SK-MEL-5 (cell line): Measurements from ENCODE around the gene IFNE. TPM values are rescaled to one million over a fixed set of nuclear protein-coding genes. Genes with fewer than 3 reads are reported as not detected.
"Not testable (repeated sequence)": the region's sequence is repeated elsewhere in the genome, so short reads cannot be mapped to it uniquely, and the experiment has no call there.

ENCODE experiments used
- DNase-seq: peaks from one replicate; pipeline ENCODE4 v3.0.0-alpha.2; 2016; ENCODE audit warnings: low read depth, low spot score
- in situ Hi-C: cut with HindIII; loops from 2 replicates; pipeline ENCODE4 v1.10.0; 2016; ENCODE audit warnings: low sequenced_read_pairs, high pct_unique_total_duplicates, low pct_unique_long_range_greater_than_20kb
- small RNA-seq, 2 experiments: library from RNA; depleted of rRNA; stranded (forward); fragments of <200 nt; gene quantifications; one replicate each; pipeline ENCODE3, GENCODE V24; 2014
- total RNA-seq: library from RNA; depleted of rRNA; stranded (reverse); fragments of >200 nt; shearing (Covaris generic); gene quantifications from 2 replicates; pipeline ENCODE4 v1.2.3, GENCODE V29; 2014; rRNA removed

Gene IFNE
- total RNA-seq, 1 experiment from 2014 or later = not detected

DNA sequence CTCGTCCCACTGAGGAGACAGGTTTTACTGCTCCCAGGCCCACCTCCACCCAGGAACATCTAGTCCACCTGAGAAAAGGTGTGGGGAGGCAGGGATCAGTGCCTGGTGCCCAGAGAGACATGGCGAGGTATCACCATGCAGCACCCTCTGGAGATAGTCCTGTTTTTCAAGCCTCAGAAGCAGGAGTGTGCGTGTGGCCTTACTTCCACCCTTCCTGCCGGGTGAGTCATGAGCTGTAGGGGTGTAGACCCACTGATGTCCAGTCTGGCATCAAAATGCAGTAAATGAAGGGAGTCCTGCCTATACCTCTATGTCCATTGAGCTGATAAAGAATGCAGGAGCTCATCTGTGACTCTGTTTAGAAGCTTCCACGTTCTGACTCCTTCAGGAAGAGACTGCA, 32.8 kb downstream of the IFNE start:
- DNase-seq, in situ Hi-C loops: not testable (repeated sequence)

DNA sequence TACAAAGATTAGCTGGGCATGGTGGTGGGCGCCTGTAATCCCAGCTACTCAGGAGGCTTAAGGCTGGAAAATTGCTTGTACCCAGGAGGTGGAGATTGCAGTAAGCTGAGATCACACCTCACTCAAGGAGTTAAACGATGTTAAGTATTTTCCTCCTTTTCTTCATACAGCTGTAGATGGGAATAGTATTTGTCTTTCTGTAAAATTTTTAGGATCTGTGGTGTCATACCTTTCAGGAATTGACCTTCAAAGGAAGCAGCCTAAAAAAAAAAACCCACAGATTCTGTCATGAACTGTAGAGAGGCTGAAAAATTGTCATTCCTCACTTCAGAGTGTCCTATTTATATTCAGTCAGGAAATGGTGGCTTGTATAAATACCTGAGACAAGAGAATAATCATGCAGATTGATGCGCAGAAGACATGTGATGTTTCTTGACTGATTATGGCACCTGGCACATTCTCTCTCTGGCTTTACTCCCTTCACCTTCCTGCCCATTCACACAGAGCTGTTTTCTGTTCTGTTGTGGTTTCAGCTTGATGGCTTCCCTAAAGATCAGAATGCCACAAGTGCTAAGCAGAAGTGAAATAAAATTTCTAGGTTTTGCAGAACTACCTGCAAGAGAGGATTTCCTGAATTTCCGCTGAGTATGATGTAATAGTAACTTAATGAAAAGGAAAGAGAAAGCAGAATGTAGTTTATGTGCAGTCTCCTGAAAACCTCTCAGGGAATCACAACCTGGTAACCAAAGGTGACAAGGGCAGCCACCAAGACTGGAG, 38.1 kb downstream of the IFNE start:
- DNase-seq = no peak
- in situ Hi-C loops = no loop called here

DNA sequence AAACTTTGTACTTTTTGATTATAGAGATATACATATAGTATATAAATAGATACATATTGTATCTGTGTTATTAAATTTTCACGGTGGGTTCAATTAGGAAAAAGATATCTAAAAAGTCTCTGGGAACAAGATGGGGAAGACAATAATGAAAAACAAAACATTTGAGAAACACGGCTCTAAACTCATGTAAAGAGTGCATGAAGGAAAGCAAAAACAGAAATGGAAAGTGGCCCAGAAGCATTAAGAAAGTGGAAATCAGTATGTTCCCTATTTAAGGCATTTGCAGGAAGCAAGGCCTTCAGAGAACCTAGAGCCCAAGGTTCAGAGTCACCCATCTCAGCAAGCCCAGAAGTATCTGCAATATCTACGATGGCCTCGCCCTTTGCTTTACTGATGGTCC, 42.0 kb downstream of the IFNE start, which contains the start of gene IFNA1:
Gene IFNA1, plus strand, starts transcription at position 301 of the 400 bp plus-strand sequence. Its CDS starts 69 bp downstream, at position 370.
- in situ Hi-C loops = no loop called here
- no peak for DNase-seq

DNA sequence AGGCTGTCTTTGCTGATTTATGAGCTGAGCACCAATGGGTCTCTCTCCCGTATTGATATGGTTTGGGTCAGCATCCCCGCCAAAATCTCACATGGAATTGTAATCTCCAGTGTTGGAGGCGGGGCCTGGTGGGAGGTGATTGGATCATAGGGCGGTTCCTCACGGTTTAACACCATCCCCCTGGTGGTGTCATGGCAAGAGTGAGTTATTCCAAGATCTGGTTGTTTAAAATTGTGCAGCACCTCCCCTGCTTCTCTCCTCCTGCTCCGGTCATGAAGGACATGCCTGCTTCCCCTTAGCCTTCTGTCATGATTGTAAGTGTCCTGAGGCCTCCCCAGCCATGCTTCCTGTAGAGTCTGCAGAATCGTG, 47.1 kb downstream of the IFNE start:
- in situ Hi-C loops = not testable (repeated sequence)
- DNase-seq = peak; percentile 13

- in situ Hi-C loops = no loop called here
- peak; percentile 71 for DNase-seq
Measured at GRCh38 chr9:21434202-21435014, 47.7 kb downstream of the IFNE start.

- in situ Hi-C loops = no loop called here
- DNase-seq = peak; percentile 22
Measured at GRCh38 chr9:21432672-21433425, 49.3 kb downstream of the IFNE start.

Small RNA genes lying within 50 kb of the gene (small RNA-seq; reads per million reads assigned to genes)
- gene MIR31 (0 reads per million in 2 experiments), gene RF00157 (0 to 0.02 reads per million in 2 experiments)

Other genes starting within 250 kb of the IFNE start
- gene IFNA14, start 242.3 kb downstream of the IFNE start, total RNA-seq = not detected in 2 replicates
- not detected in 2 replicates for gene IFNA5, start 177.0 kb downstream of the IFNE start, total RNA-seq
- 19.9 and 21.3 TPM in 2 replicates for gene KLHL9, start 146.9 kb downstream of the IFNE start, total RNA-seq
- gene IFNA6, start 131.4 kb downstream of the IFNE start, total RNA-seq = not detected in 2 replicates
- gene IFNA13, start 114.3 kb downstream of the IFNE start, total RNA-seq = not detected in 2 replicates
- gene IFNA2, start 96.9 kb downstream of the IFNE start, total RNA-seq = not detected in 2 replicates
- not detected in 2 replicates for gene IFNA8, start 73.2 kb downstream of the IFNE start, total RNA-seq
- gene IFNA1, start 41.9 kb downstream of the IFNE start, total RNA-seq = not detected in 2 replicates